Right lobe of liver (tissue), 4 donors: ENCODE data around the gene MTHFD1L.
"Not testable (repeated sequence)": the region's sequence is repeated elsewhere in the genome, so short reads cannot be mapped to it uniquely, and the experiment has no call there.

Source experiments
- POLR2A ChIP-seq: fragments of 450-650 bp; IDR thresholded peaks from one replicate; pipeline ENCODE4 v1.6.1; 2017; ENCODE audit warnings: antibody characterized with exemption, mild to moderate bottlenecking
- TF ChIP-seq, protein P1 (sequence below), 4 donors: fragments of 200-600 bp in 3 of 4; fragments of 450-650 bp in 1 of 4; IDR thresholded peaks; one replicate each; pipeline versions ENCODE4 v1.5.1 to v1.8.0; 2016 to 2022; ENCODE audit warnings: antibody characterized with exemption in 4 of 4, mild to moderate bottlenecking in 2 of 4
- donor health status: DM: no; HTN: no; CAD: no.
- donor health status: DM: no; HTN: no; CAD: no.
- donor health status: DM: no; HTN: yes; CAD: no.

GRCh38 chr6:151112884-151113283, 247.4 kb downstream of the MTHFD1L start:
- TF ChIP-seq POLR2A, result not testable (repeated sequence)
- TF ChIP-seq, protein P1, sequence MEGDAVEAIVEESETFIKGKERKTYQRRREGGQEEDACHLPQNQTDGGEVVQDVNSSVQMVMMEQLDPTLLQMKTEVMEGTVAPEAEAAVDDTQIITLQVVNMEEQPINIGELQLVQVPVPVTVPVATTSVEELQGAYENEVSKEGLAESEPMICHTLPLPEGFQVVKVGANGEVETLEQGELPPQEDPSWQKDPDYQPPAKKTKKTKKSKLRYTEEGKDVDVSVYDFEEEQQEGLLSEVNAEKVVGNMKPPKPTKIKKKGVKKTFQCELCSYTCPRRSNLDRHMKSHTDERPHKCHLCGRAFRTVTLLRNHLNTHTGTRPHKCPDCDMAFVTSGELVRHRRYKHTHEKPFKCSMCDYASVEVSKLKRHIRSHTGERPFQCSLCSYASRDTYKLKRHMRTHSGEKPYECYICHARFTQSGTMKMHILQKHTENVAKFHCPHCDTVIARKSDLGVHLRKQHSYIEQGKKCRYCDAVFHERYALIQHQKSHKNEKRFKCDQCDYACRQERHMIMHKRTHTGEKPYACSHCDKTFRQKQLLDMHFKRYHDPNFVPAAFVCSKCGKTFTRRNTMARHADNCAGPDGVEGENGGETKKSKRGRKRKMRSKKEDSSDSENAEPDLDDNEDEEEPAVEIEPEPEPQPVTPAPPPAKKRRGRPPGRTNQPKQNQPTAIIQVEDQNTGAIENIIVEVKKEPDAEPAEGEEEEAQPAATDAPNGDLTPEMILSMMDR (IDR thresholded peaks at IDR 0.05), result not testable (repeated sequence)
